ENCODE results near the gene FOS. TPM values are rescaled to one million over a fixed set of nuclear protein-coding genes. Genes with fewer than 3 reads are reported as not detected.

Gene FOS
- total and polyA plus RNA-seq, 4 donors: 63.7 to 879 (median 131) TPM

DNA sequence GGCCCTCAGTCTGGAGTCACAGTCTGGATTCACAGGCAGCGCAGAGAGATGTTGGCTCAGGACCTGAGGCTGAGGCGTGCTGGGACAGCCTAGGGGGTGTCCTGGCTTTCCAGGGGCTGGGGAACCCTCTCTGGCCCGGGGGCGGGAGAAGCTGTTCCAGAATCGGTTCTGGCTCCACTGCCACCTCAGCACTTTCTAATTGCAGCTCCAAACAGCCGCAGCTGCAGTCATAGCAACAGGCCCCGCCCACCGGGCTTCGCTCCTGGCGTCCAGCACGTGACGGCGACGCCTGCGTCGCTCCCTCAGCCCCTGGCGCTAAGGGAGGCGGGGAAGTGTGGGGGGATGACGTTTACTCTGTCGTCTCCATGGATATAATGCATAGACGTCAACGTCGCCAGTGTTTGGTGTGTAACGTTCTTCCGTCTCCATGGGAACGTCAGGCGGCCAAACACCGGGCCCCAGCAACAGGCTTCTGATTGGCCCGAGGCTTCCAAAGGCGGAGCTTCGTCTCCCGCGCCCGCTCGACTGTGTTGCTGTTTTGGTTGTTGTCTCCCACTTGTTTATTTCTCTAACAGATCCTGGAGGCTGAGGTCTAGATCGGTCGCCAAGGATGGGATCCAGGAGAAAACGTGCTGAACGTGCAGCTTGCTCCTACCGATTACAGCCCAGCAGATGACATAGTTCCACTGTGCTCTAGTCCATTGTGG is 19.7 kb upstream of the FOS start:
- Histone ChIP-seq H3K4me1 (ENCODE audit: control insufficient read depth in 5 of 5, insufficient read depth in 5 of 5, low read length in 5 of 5) (peaks cover 4 to 27% (median 11%) of the 10 kb centered on the region in 5 donors), H3K36me3 (ENCODE audit: control insufficient read depth in 4 of 4, insufficient read depth in 4 of 4, low read length in 4 of 4) (no peaks in the 10 kb centered on the region)

DNA sequence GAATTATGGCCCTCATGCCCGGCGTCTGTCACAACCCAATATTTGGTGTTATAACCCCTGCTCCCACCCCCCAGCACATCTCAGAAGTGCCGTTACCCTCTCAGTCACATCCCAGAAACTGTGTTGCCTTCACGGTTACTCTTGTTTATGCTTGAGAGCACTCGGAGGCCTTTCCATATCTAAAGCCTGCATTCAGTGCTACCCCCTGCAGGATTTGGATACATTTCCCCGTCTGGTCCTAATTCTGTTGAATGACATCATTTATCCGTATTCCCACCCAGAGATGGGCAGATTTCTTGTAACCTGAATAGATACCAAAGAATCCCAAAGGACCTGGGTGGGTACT is 19.1 kb upstream of the FOS start:
- H3K4me3 ChIP-seq: peak overlapping the region; percentile 16
- no peak for ATAC-seq (ENCODE audit: insufficient read depth, low FRiP score)
- TF ChIP-seq, protein P1, sequence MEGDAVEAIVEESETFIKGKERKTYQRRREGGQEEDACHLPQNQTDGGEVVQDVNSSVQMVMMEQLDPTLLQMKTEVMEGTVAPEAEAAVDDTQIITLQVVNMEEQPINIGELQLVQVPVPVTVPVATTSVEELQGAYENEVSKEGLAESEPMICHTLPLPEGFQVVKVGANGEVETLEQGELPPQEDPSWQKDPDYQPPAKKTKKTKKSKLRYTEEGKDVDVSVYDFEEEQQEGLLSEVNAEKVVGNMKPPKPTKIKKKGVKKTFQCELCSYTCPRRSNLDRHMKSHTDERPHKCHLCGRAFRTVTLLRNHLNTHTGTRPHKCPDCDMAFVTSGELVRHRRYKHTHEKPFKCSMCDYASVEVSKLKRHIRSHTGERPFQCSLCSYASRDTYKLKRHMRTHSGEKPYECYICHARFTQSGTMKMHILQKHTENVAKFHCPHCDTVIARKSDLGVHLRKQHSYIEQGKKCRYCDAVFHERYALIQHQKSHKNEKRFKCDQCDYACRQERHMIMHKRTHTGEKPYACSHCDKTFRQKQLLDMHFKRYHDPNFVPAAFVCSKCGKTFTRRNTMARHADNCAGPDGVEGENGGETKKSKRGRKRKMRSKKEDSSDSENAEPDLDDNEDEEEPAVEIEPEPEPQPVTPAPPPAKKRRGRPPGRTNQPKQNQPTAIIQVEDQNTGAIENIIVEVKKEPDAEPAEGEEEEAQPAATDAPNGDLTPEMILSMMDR (IDR thresholded peaks at IDR 0.05; ENCODE audit: control extremely low read depth, extremely low read depth): no peak

More for the DNA sequence above, 19.7 kb upstream of the FOS start:
- Histone ChIP-seq H3K27me3 (ENCODE audit: control insufficient read depth in 3 of 3, insufficient read depth in 3 of 3, low read length in 2 of 3) (no peaks in the 10 kb centered on the region), H3K4me3 (peak overlapping the region; percentile 16), H3K27ac (ENCODE audit: low read depth in 1 of 2, low read length in 1 of 2) (peak overlapping the region; percentile 87 to 99), H3K9me3 (ENCODE audit: control insufficient read depth in 4 of 4, insufficient read depth in 3 of 4, low read length in 3 of 4) (peaks cover 0 to under 1% (median 0%) of the 10 kb centered on the region in 4 donors), H3K9ac (ENCODE audit: insufficient read depth in 1 of 2, low read length in 2 of 2) (peak overlapping the region; percentile 97 to 99)
- DNase-seq (peak; percentile 100), ATAC-seq (ENCODE audit: insufficient read depth, low FRiP score) (peak; percentile 96)
- 0% methylated on average over 40 of the region's 40 CpGs for WGBS, 2 donors
- TF ChIP-seq, protein P1 (IDR thresholded peaks at IDR 0.05; ENCODE audit: control extremely low read depth, extremely low read depth): no peak

DNA sequence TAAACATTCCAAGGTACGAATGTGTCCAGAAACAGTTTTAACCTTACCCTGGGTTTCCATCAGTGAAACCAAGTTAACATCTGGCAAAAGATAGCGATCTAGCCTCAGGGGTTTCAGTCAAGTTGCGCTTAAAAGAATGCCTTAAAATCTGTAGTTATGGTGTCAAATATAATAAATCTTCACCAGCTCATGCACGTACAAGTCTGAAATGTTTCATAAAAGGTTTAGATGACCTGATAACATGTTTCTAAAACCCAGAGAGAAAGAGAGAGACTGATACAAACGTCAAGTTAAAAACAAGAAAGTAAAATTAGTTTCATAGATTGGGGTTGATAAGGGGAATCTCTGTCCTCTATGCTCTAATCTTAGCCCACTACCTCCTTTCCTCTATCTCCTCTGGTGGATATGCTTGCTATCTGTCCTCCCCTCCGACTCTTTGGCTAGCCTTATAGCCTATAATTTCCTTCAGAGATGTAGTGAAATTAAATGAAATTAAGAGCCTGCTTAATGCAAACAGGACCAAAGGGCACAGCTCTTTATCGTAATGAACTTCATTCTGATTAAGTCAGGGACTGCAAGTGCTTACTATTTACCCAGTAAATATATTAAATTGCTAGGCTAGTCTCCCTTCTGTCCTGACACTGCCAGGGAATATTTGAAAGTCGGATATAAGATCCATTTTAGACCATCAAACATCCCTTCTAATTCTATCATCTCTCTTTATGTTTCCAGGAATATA is 18.4 kb upstream of the FOS start:
- Histone ChIP-seq H3K4me1 (ENCODE audit: control insufficient read depth in 5 of 5, insufficient read depth in 5 of 5, low read length in 5 of 5) (peaks cover 4 to 27% (median 11%) of the 10 kb centered on the region in 5 donors), H3K36me3 (ENCODE audit: control insufficient read depth in 4 of 4, insufficient read depth in 4 of 4, low read length in 4 of 4) (no peaks in the 10 kb centered on the region), H3K27me3 (ENCODE audit: control insufficient read depth in 3 of 3, insufficient read depth in 3 of 3, low read length in 2 of 3) (no peaks in the 10 kb centered on the region), H3K27ac (ENCODE audit: low read depth in 1 of 2, low read length in 1 of 2) (peak overlapping the region in 1 of 2 donors; percentile 87), H3K4me3 (no peak overlapping the region), H3K9ac (ENCODE audit: insufficient read depth in 1 of 2, low read length in 2 of 2) (peak overlapping the region in 1 of 2 donors; percentile 97), H3K9me3 (ENCODE audit: control insufficient read depth in 4 of 4, insufficient read depth in 3 of 4, low read length in 3 of 4) (peaks cover 0 to 1% (median 0%) of the 10 kb centered on the region in 4 donors)
- no peak for DNase-seq
- no peak for ATAC-seq (ENCODE audit: insufficient read depth, low FRiP score)
- WGBS, 2 donors: 61 to 76% methylated on average over 8 of the region's 8 CpGs
- TF ChIP-seq, protein P1 (IDR thresholded peaks at IDR 0.05; ENCODE audit: control extremely low read depth, extremely low read depth): no peak

More for the DNA sequence above, 19.1 kb upstream of the FOS start:
- Histone ChIP-seq H3K27ac (ENCODE audit: low read depth in 1 of 2, low read length in 1 of 2) (peak overlapping the region; percentile 87 to 99), H3K9me3 (ENCODE audit: control insufficient read depth in 4 of 4, insufficient read depth in 3 of 4, low read length in 3 of 4) (peaks cover 0 to 1% (median 0%) of the 10 kb centered on the region in 4 donors), H3K9ac (ENCODE audit: insufficient read depth in 1 of 2, low read length in 2 of 2) (peak overlapping the region; percentile 97 to 99), H3K4me1 (ENCODE audit: control insufficient read depth in 5 of 5, insufficient read depth in 5 of 5, low read length in 5 of 5) (peaks cover 4 to 27% (median 11%) of the 10 kb centered on the region in 5 donors), H3K27me3 (ENCODE audit: control insufficient read depth in 3 of 3, insufficient read depth in 3 of 3, low read length in 2 of 3) (no peaks in the 10 kb centered on the region), H3K36me3 (ENCODE audit: control insufficient read depth in 4 of 4, insufficient read depth in 4 of 4, low read length in 4 of 4) (no peaks in the 10 kb centered on the region)
- 8% methylated on average over 7 of the region's 7 CpGs for WGBS, 2 donors
- no peak for DNase-seq
